ENCODE results near the gene ARL16.

DNA sequence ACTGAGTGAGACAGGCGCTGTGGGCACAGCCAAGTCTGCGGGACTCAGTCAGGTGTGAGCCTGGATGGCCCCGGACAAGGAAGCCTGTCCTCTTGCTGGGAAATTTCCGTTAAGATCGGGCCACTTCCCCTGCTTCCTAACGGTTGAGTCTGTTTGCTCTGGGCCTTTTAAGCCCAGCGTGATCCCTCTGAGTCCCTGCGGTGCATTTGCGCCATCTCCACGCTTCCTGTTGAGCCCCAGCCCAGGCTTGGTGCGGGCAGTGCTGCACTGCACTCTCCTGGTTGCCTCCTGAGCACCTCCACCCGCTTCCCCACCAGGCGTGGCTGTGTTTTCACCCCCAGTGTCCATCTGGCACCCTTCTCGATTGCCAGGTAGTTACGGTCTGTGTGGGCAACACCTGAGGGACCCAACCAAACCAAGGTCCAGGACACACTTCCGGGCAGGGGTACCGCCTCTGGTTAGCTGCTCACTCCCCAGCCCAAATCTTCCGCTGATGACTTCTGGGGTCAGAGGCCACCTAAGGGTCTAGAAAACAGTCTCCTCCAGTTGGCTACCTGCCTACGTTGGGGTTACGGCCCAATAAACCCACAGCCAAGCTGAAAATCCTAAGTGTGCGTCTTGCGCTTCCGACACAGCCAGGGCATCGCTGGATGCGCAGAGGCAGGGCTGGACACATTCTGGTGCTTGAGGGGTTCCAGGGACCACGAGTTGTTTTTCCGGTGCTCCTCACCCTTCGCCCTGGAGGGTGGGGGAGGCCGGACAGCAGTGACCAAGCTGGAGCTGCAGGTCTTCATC is 27.1 kb upstream of the ARL16 start:
- TF ChIP-seq MYC (IDR thresholded peaks at IDR 0.05; ENCODE audit: borderline replicate concordance, low read length) (no peak), KDM5A (IDR thresholded peaks at IDR 0.05) (no peak), RNF2 (IDR thresholded peaks at IDR 0.05; ENCODE audit: borderline replicate concordance, low read depth) (no peak), POLR2A (IDR thresholded peaks at IDR 0.05; ENCODE audit: low read length) (peak; percentile 5; the same call in 1 of the 2 replicates), MAZ (IDR thresholded peaks at IDR 0.05; ENCODE audit: borderline replicate concordance, low read depth, low read length) (no peak), JUN (IDR thresholded peaks at IDR 0.05) (no peak), TP53 (CRISPR knock-in tag; IDR thresholded peaks at IDR 0.05) (no peak), CBX8 (IDR thresholded peaks at IDR 0.05) (no peak)
- TF ChIP-seq, protein P1, sequence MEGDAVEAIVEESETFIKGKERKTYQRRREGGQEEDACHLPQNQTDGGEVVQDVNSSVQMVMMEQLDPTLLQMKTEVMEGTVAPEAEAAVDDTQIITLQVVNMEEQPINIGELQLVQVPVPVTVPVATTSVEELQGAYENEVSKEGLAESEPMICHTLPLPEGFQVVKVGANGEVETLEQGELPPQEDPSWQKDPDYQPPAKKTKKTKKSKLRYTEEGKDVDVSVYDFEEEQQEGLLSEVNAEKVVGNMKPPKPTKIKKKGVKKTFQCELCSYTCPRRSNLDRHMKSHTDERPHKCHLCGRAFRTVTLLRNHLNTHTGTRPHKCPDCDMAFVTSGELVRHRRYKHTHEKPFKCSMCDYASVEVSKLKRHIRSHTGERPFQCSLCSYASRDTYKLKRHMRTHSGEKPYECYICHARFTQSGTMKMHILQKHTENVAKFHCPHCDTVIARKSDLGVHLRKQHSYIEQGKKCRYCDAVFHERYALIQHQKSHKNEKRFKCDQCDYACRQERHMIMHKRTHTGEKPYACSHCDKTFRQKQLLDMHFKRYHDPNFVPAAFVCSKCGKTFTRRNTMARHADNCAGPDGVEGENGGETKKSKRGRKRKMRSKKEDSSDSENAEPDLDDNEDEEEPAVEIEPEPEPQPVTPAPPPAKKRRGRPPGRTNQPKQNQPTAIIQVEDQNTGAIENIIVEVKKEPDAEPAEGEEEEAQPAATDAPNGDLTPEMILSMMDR (IDR thresholded peaks at IDR 0.05) = no peak
- TF ChIP-seq, protein P2, sequence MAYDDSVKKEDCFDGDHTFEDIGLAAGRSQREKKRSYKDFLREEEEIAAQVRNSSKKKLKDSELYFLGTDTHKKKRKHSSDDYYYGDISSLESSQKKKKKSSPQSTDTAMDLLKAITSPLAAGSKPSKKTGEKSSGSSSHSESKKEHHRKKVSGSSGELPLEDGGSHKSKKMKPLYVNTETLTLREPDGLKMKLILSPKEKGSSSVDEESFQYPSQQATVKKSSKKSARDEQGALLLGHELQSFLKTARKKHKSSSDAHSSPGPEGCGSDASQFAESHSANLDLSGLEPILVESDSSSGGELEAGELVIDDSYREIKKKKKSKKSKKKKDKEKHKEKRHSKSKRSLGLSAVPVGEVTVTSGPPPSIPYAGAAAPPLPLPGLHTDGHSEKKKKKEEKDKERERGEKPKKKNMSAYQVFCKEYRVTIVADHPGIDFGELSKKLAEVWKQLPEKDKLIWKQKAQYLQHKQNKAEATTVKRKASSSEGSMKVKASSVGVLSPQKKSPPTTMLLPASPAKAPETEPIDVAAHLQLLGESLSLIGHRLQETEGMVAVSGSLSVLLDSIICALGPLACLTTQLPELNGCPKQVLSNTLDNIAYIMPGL (CRISPR knock-in tag; IDR thresholded peaks at IDR 0.05; ENCODE audit: borderline replicate concordance) = no peak
- TF ChIP-seq, protein P3, sequence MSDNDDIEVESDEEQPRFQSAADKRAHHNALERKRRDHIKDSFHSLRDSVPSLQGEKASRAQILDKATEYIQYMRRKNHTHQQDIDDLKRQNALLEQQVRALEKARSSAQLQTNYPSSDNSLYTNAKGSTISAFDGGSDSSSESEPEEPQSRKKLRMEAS (IDR thresholded peaks at IDR 0.05) = no peak
